HL-60/S4 treated with retinoic acid at 250 ng/mL for 4 days and 3 days (cell line): ENCODE data around the gene AP1M1.

Experiments used
- in situ Hi-C: fragments of 300-500 bp; cut with MboI; formaldehyde crosslinking; loops from 2 replicates; pipeline ENCODE4 v1.7.0; 2022; ENCODE audit warnings: low sequenced_read_pairs

AP1M1 gene

DNA sequence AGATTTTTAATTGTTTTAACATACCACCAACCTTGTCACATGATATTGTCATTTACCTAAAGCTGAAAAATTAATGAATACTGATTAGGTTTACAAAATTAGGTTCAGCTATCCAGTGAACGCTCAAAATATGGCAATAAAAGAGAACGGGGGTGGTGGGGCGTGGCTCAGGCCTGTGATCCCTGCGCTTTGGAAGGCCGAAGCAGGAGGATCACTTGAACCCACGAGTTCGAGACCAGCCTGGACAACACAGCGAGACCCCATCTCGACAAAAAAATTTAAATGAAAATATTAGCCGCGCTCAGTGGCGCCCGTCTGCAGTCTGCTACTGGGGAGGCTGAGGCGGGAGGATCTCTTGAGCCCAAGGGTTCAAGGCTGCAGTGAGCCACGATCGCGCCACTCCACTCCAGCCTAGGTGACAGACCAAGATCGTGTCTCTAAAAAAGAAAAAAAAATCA is 13.0 kb upstream of the AP1M1 start:
- in situ Hi-C loops = loop anchor here (25.0 kb wide), 1 partner anchor 322 kb away; no protein-coding TSS in a partner anchor

DNA sequence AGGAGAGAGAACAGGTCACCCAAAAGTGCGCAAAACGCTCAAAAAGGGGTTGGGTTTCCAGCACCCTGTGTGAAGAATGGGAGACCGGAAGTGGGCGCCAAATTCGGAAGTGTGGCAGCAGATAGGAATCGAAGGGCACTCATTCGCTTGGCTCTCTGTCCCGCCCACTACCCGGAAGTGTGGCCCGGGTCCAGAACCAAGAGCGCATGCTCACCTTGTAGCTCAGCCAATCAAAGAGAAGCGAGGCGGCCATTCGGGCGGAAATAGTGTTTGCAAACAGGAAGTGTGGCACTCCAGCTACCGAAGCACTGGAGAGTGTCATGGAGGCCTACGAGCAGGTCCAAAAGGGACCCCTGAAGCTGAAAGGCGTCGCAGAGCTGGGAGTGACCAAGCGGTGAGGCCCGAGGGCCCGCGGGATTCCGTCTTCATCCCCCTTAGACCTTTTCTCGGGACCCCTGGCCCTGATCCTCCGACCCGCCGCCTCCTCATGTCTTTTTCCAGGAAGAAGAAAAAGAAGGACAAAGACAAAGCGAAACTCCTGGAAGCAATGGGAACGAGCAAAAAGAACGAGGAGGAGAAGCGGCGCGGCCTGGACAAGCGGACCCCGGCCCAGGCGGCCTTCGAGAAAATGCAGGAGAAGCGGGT is 12.5 kb upstream of the AP1M1 start, which contains the start of gene FAM32A:
Gene FAM32A (plus strand): TSS at position 288 of the 645 bp plus-strand sequence. CDS start 33 bp downstream, at position 321.
- in situ Hi-C loops = loop anchor here (25.0 kb wide), 1 partner anchor 323 kb away; no protein-coding TSS in a partner anchor

DNA sequence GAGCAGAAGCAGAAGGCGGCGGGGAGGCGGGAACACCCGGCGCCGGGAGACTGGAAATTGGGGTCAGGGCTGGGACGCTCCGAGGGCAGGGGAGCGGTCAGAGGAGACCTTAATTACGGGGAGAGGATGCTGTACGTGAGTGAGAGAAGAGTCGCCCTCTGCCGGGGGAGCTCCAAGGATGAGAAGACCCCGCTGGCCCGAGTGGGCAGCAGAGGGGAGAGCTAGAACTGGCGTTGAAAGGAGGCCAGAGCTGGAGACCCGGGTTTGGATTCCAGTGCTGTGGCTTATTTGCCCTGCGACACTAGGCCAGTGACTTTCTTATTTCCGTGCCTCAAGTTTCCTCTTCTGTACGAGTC is 12.0 kb upstream of the AP1M1 start:
- in situ Hi-C loops = loop anchor here (25.0 kb wide), 1 partner anchor 323 kb away; no protein-coding TSS in a partner anchor

DNA sequence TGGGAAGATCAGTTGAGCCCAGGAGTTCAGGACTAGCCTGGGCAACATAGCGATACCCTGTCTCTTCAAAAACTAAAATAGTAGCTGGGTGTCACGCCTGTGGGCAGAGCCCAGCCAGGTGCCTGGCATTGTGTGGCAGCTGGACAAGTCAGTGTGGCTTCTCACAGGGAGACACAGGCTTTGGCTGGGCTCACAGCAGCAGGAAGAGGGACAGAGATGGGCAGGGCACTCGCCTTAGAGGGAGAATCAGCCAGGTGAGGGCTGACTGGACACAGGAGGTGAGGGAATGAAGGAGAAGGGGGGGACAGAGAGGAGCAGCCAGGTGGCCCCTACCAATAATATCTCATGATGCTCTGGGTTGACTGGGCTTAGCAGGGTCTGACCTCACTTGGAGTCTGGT is 9.2 kb upstream of the AP1M1 start:
- in situ Hi-C loops = loop anchor here (25.0 kb wide), 1 partner anchor 326 kb away; no protein-coding TSS in a partner anchor

DNA sequence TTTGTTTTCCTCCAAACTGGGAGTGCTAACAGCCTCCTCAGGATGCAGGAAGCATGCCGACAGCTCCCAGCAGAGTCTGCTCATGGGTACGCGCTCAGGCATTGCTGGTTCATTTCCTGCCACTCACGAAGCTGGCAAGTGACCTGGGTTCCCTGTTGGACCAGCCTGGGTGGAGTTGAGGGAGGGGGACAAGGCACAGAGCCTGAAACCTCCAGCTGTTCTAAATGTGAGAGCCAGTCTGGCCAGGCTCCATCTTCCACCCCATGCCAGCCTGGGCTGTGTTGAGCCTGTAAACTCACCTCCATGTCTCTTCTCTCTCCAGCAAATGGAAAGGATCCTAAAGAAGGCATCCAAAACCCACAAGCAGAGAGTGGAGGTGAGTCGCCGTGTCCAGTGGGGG is 7.5 kb upstream of the AP1M1 start:
- in situ Hi-C loops = loop anchor here (25.0 kb wide), 1 partner anchor 328 kb away; no protein-coding TSS in a partner anchor

DNA sequence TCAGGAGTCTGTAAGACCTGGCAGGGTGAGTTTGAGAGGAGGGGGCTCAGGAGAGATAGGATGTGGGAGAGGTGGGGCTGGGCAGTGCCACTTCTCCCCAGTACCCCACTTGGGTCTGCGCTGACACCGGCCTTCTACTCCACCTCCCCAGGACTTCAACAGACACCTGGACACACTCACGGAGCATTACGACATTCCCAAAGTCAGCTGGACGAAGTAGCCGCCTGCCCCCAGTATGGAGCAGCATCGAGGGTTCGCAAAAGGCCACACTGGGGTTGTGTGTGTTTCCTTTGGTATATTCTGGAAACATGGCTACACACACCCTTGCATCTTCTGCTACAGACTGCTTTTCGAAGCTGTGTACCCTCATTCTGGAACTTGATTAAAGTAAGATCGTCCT is 7.0 kb upstream of the AP1M1 start:
- in situ Hi-C loops = loop anchor here (25.0 kb wide), 1 partner anchor 328 kb away; no protein-coding TSS in a partner anchor

DNA sequence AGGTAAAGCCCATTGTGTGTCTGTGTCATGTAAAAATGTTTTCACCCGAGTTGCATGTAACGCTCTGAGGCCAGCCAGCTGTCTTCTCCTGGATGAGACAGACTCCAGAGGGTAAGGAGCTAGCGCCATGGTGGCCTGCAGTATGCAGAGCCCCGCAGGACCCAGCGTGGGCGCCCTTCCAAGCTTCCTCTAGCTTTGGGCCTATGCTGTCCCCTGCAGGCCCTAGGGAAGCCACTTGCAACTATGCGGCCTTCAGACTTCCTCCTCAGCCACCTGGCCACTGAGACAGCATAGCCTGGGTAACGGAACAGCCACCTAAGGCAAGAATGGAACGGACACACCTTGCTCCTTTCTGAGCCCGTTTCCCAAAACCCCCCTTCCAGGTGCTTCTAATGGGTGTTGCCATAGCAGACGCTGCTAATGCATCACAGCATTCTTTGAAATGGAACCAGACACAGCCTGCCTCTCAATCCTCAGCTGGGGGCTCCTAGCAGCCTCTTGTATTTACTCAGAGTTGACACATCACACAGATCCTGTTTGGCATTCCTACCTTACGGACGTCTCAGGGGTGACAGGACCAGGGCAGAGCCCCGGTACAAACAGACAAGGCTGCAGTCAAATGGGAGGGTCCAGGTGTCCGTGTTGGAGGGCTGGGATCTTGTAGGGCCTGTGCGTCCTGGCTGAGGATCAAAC is 6.3 kb upstream of the AP1M1 start:
- in situ Hi-C loops = loop anchor here (25.0 kb wide), 1 partner anchor 329 kb away; no protein-coding TSS in a partner anchor

DNA sequence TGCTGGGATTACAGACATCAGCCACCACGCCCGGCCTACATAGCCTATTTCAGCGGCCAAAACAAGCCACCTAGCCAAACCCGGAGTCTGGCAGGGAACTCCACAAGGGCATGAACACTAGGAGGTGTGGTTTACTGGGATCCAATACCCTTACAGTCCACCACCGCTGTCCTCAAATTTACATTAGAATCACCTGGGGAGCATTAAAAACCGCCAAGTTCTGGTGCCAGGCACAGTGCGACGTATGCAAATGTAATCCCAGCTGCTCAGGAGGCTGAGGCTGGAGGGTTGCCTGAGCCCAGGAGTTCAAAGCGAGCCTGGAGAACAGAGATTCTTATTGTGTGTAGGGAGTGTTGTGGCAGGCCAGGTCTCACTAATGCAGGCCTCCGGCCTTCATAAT is 4.2 kb upstream of the AP1M1 start:
- in situ Hi-C loops = loop anchor here (25.0 kb wide), 1 partner anchor 331 kb away; no protein-coding TSS in a partner anchor

DNA sequence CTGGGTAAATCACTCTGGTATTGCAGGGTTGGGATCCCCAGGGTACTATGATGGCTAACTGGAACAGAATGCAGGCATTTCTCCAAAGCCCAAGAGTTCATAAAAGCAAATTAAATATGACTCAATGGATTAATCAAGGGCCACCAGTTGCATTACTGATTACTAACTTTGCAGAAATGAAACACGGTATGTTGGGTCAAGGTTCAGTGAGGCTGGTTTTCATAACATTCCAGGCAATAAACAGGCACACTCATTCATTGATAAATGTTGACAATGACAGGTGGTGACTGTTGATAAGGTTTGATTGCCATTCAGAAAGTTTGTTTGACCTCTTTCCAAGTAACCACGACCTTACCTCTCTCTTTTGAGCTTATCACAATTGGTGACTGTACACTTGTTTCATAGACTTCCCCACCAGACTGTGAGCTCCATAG is 506 bp upstream of the AP1M1 start:
- in situ Hi-C loops = loop anchor here (25.0 kb wide), 1 partner anchor 335 kb away; no protein-coding TSS in a partner anchor

DNA sequence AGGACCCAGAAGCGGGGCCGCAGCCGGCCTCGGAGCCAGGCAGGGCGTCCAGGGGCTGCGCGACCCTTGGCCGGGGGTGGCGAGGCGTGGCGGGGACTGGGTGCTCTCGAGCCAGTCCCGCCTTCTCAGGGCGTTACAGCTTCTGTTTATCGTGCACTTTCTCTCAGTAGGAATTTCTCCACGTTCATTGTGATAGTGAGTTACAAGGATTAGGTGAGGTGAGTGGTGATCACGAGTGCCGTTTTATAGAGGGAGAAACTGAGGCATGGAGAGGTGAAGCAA is 600 bp downstream of the AP1M1 start:
- in situ Hi-C loops = loop anchor here (25.0 kb wide), 1 partner anchor 336 kb away; no protein-coding TSS in a partner anchor

DNA sequence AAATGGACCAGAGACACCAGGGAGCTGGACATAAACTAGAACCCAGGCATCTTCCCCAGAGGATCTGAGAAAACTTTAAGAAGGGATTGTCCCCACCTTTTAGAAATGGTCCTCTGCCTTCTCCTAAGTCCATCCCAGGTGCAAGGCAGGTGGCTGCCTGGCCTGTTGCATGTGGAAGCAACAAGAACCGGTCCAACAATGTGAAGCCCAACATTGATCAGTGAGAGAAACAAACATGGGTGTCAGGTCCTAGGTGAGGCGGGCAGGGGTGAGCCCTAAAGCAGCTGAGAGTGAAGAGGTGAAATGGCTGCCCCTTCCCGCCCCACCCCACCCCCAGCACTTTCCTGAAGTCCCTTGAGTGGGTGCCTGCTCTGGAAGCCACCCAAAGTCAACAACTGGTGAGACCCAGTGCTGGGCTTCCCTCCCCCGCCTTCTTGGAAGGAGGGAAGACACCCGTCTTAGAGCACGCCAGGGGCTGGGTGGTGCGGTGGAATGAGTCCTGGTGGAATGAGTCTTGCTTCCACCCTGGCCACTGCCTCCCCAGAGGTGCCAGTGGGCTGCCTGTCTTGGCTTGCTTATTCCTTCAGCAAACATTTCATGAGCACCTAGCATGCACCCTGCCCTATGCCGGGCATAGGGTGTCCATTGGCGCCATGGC is 1.7 kb downstream of the AP1M1 start:
- in situ Hi-C loops = loop anchor here (25.0 kb wide), 1 partner anchor 337 kb away; no protein-coding TSS in a partner anchor

DNA sequence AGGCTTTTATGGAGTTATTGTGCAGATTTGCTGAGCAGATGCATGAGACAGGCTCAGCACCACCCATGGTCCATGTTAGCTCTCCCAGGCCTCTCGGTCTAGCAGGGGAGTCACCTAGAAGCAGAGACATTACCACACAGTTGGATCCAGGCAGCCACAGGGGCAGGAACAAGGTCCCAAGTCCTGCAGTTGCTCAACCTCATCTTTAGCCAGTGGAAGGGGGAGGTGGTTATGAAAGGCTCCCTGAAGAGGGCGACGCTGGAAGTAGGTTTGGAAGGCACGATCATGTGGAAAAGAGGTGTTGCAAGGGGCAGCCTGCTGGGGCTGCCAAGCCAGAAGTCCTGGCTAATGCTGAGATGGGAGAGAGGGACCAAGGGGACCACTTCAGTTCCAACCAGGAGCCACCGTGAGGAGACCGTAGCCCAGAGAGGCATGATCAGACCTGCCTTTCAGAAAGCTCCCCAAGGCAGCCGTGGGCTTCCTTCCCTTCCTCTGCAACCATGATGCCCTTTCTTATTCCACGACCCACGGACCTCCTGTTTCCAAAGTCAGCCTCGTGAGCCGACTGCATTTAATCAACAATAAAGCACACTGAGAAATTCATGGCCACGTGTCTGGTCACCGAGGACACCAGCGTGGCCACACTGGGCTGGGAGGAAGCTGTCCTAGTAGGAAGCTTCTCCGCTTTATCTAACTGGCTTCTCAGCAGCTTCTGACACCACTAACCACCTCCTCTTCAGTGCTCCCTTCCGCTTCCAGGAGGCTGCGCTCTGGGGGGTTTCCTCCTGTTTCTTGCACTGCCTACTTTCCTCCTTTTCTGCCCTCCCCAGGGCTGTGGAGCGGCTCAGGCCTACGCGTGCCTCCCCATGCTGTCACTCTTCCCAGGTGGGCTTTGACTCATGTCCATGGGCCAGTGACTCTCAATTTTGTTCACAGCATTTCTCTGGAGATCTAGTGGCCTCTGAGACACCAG is 2.6 kb downstream of the AP1M1 start:
- in situ Hi-C loops = no loop called here

DNA sequence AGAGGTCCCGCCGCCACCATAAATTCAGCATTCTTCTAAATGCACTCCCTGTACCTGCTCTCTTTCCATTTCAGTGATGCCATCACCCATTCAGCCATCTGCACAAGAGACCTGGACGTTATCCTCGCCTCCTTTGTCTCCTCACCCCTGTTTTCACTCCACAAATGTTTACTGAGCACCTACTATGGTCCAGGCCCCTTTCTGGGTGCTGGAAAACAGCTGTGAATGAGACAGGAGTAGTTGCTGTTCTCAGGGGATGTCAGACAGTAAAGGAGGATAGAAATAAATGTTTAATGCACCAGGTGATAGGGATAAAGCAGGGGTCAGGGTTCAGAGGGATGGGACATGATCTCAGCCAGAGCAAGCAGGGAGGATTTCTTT is 3.3 kb downstream of the AP1M1 start:
- in situ Hi-C loops = no loop called here

DNA sequence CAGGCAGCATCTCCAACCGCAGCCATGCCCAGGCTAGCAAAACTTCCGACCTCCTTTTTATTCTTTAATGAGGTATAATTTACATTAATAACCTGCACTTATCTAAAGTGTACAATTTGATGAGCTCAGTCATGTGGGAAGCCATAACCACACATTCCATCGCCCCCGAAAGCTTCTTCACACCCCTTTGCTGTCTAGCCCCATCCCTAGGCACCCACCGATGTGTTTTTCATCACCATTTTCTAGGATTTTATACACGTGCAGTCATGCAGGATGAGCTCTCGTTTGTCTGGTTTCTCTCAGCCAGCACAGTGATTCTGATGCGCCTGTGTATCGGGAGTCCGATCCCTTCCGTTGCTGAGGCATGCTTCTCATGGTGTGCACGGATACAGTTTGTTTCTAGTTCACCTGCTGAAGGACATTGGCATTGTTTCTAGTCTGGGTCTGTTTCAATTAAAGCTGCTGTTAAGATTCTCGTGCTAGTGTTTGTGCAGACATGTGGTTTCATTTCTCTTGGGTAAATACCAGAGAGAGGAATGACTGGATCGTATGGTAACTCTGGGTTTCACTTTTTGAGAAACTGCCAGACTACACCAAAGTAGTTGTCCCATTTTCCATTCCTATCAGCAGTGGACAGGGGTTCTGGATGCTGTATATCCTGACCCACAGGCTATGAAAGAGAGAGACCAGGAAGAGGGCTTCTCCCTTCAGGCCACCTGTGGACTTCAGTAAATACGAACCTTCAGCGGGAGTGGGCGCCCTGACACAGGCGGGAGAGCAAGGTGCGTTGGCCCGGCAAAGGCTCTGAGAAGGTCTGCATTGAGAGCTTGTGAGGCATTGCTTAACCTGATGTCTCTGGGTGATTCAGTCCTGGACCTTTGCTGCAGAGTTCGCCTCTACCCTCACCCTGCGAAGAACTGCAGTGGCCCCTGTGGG is 4.9 kb downstream of the AP1M1 start:
- in situ Hi-C loops = no loop called here

DNA sequence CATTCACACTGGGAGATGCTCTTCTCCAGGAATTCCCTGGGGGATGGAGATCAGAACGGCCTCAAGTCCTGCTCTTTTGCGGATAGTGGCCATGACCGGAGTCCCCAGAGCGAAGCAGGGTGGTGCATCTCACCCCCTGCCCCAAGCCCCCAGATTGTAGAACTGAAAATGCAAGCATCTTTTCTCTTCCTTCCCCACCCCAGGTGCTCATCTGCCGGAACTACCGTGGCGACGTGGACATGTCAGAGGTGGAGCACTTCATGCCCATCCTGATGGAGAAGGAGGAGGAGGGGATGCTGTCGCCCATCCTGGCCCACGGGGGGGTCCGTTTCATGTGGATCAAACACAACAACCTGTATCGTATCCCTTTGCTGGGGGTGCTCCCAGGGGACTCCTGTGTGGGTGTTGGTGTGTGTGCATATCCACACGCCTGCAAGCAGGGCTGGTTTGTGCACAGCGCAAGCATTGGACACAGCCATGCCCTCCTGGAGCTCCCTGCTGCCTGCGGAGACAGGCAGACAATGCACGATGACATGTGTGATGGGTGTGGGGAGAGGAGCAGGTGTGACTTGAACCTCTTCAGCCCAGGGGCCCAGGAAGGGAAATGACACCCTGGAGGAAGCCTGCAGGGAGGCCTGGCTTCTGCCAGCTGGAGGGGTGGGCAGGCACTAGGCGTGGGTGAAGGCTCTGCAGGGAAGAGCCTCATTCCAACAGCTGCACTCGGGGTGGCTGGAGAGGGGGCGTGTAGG is 5.7 kb downstream of the AP1M1 start:
- in situ Hi-C loops = no loop called here

DNA sequence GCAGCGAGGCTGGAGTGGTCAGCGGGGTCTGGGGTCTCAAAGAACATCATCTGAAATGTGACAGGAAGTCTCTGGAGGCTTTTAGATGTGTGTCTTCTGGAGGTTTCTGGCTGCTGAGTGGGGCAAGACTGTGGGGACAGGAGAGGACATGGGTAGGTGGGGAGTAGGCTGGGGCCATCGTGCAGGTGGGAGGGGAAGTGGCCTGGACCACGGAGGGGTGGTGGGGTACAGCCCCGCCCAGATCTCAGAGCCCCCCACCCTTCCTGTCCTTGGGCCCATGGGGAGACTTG is 6.2 kb downstream of the AP1M1 start:
- in situ Hi-C loops = no loop called here

DNA sequence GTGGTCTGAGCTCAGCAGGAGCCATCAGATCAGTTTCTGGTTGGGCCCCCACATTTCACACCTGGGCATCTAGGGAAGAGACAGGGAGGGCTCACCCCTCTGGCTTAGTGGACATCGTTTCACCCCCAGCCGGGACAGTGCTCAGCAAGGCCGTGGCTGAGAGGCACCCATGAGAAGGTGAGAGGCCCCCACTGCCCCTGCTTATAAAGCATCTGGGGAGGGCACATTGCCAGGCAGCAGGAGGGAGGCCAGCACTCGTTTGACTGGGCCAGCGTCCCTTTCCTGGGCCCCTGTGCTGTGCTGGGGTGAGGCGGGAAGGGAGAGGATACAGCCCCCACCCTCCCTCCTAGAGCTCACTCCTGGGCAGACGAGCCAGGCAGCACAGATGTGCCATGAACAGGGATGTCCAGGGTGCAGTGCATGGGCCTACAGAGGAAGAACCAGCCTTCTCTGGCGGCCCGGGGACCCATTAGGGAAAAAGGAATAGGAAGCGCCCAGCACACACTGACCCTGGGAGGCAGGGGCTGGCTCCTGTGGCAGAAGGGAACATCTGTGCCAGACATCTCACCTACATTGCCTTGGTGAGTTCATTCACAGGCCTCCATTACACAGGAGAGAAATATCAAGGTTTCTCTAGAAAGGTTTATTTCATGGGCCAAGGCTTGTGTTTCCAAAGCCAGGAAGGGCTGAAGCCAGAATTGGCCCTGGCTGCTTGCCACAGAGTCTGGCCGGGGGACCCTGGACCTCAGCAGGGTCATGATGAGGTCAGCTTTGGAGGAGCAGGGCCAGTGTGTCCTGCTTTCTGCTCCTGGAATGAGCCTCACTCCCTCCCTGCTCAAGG is 7.7 kb downstream of the AP1M1 start:
- in situ Hi-C loops = no loop called here

DNA sequence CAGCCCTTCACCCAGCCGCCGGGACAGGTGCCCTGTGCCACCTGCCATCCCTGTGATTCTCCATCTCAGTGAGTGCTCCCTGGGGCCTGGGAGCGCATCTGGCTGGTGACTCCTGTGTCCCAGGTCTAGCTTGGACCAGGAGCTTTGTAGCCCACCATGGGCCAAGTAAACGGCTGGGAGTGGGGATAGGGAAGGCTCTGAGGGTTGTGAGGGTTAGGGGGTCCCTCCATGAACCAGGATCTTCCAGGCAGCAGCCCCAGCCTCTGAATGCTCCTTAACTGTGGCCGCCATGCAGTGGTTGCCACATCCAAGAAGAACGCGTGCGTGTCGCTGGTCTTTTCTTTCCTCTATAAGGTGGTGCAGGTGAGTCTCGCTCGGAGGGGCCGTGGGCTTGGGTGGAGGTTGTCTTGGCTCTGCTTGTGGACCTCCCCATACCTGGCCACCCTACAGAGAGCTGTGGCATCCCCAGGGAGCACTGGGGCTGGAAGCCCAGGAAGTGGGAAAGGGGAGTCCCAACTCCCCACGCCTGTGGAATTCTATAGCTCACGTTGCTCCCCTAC is 8.4 kb downstream of the AP1M1 start:
- in situ Hi-C loops = no loop called here
